ENCODE data around the gene DNAJB8. TPM values are rescaled to one million over a fixed set of nuclear protein-coding genes. Genes with fewer than 3 reads are reported as not detected.

Gene DNAJB8
- total and polyA plus RNA-seq, 9 of the 15 experiments (the other 6 are each of a cell fraction or from before 2014, with no cell fraction given), result not detected

DNA sequence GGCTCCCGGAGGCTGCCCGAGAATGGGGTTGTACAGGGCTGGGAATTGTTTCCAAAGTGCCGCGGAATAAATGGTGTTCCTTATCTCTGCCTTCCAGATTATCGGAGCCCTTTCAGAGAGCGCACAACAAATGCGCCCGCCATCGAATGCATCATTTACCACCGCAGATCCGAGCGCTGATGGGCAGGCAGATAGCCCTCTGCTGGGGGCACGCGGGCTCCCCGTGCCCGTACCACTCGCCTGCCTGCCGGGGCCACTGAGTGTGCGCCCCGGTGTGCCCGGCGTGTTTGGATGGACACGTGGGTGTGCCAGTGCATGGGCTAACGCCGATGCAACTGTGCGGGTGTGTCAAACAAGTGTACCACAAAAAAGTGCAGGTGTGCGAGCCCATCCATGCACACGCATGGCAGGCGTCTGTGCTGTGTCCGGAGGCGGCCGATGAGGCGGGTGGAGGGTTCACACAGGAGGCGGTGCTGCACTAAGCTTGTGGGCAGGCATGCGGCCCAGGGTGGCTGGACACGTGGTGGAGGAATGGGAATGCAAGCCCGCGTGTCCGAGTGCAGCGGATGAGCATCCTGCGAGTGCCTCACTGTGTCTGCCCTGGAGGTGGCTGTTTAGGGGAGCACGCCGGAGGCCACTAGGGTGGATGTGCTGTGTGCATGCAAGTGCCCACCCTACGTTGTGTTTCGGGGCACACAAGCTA lies 30.1 kb upstream of the DNAJB8 start (continued):
- TF ChIP-seq KDM5B (IDR thresholded peaks at IDR 0.05; ENCODE audit: insufficient replicate concordance, low read depth, low read length) (no peak), ZNF197 (CRISPR knock-in tag; IDR thresholded peaks at IDR 0.05; ENCODE audit: low read depth) (no peak), SMC3 (conservative IDR thresholded peaks at IDR 0.05; ENCODE audit: insufficient read depth, low read depth, low read length) (no peak), MEIS2 (IDR thresholded peaks at IDR 0.05; ENCODE audit: partially characterized antibody) (no peak), MTF1 (CRISPR knock-in tag; IDR thresholded peaks at IDR 0.05; ENCODE audit: borderline replicate concordance) (no peak), FIP1L1 (IDR thresholded peaks at IDR 0.05; ENCODE audit: low read depth, low read length, poor library complexity, severe bottlenecking) (peak; percentile 85), BRD4 (IDR thresholded peaks at IDR 0.05) (no peak), ZBED1 (IDR thresholded peaks at IDR 0.05) (0 out of 2 replicates have a peak, but pooled peaks have one; percentile 26), NCOA2 (IDR thresholded peaks at IDR 0.05; ENCODE audit: partially characterized antibody in 2 of 2) (no peak), ZNF696 (CRISPR knock-in tag; conservative IDR thresholded peaks at IDR 0.05) (no peak), EGR1 (conservative IDR thresholded peaks at IDR 0.05) (peak; percentile 27; the same call in 1 of the 2 replicates), ZNF146 (CRISPR knock-in tag; IDR thresholded peaks at IDR 0.05; ENCODE audit: unreplicated experiment) (no peak), ATF1 (CRISPR knock-in tag; IDR thresholded peaks at IDR 0.05) (no peak), ATF1 (tag; IDR thresholded peaks at IDR 0.05) (no peak; the same call in 1 of the 2 replicates), FOXK2 (conservative IDR thresholded peaks at IDR 0.05 in 1 of 2, IDR thresholded peaks at IDR 0.05 in 1 of 2; ENCODE audit: low read depth in 2 of 2) (no peak), EHMT2 (IDR thresholded peaks at IDR 0.05) (no peak), POLR2G (IDR thresholded peaks at IDR 0.05; ENCODE audit: low read depth, low read length) (peak; percentile 64), GTF2E2 (tag; IDR thresholded peaks at IDR 0.05) (no peak), SP1 (CRISPR knock-in tag; IDR thresholded peaks at IDR 0.05) (no peak; the same call in 1 of the 2 replicates), NFE2L1 (tag; IDR thresholded peaks at IDR 0.05; ENCODE audit: borderline replicate concordance, low read depth) (no peak), MTA1 (IDR thresholded peaks at IDR 0.05; ENCODE audit: borderline replicate concordance) (no peak; the same call in 1 of the 2 replicates)
- TF ChIP-seq, protein P1, sequence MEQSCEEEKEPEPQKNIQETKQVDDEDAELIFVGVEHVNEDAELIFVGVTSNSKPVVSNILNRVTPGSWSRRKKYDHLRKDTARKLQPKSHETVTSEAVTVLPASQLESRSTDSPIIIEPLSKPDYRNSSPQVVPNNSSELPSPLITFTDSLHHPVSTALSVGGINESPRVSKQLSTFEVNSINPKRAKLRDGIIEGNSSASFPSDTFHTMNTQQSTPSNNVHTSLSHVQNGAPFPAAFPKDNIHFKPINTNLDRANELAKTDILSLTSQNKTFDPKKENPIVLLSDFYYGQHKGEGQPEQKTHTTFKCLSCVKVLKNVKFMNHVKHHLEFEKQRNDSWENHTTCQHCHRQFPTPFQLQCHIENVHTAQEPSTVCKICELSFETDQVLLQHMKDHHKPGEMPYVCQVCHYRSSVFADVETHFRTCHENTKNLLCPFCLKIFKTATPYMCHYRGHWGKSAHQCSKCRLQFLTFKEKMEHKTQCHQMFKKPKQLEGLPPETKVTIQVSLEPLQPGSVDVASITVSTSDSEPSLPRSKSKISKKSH (CRISPR knock-in tag; IDR thresholded peaks at IDR 0.05), result no peak
- TF ChIP-seq, protein P2, sequence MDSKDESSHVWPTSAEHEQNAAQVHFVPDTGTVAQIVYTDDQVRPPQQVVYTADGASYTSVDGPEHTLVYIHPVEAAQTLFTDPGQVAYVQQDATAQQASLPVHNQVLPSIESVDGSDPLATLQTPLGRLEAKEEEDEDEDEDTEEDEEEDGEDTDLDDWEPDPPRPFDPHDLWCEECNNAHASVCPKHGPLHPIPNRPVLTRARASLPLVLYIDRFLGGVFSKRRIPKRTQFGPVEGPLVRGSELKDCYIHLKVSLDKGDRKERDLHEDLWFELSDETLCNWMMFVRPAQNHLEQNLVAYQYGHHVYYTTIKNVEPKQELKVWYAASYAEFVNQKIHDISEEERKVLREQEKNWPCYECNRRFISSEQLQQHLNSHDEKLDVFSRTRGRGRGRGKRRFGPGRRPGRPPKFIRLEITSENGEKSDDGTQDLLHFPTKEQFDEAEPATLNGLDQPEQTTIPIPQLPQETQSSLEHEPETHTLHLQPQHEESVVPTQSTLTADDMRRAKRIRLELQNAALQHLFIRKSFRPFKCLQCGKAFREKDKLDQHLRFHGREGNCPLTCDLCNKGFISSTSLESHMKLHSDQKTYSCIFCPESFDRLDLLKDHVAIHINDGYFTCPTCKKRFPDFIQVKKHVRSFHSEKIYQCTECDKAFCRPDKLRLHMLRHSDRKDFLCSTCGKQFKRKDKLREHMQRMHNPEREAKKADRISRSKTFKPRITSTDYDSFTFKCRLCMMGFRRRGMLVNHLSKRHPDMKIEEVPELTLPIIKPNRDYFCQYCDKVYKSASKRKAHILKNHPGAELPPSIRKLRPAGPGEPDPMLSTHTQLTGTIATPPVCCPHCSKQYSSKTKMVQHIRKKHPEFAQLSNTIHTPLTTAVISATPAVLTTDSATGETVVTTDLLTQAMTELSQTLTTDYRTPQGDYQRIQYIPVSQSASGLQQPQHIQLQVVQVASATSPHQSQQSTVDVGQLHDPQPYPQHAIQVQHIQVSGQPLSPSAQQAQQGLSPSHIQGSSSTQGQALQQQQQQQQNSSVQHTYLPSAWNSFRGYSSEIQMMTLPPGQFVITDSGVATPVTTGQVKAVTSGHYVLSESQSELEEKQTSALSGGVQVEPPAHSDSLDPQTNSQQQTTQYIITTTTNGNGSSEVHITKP (IDR thresholded peaks at IDR 0.05; ENCODE audit: partially characterized antibody), result no peak
- TF ChIP-seq, protein P3, sequence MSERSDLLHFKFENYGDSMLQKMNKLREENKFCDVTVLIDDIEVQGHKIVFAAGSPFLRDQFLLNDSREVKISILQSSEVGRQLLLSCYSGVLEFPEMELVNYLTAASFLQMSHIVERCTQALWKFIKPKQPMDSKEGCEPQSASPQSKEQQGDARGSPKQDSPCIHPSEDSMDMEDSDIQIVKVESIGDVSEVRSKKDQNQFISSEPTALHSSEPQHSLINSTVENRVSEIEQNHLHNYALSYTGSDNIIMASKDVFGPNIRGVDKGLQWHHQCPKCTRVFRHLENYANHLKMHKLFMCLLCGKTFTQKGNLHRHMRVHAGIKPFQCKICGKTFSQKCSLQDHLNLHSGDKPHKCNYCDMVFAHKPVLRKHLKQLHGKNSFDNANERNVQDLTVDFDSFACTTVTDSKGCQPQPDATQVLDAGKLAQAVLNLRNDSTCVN (CRISPR knock-in tag; IDR thresholded peaks at IDR 0.05), result no peak

Data from K562 (cell line).